Activated naive CD4-positive, alpha-beta T cell treated with anti-CD3 and anti-CD28 coated beads, Interleukin-2, amount 50 U/mL, for 24 hours (primary cell): ENCODE results near the gene RPAP2.

Experiments
- H3K27ac Mint-ChIP-seq: one replicate; pipeline ENCODE4 v1.8.0; 2021; ENCODE audit warnings: mild to moderate bottlenecking, mixed read lengths
- H3K27me3 Mint-ChIP-seq: one replicate; pipeline ENCODE4 v1.8.0; 2021; ENCODE audit warnings: mixed read lengths
- H3K36me3 Mint-ChIP-seq: one replicate; pipeline ENCODE4 v1.8.0; 2021; ENCODE audit warnings: mixed read lengths
- H3K4me1 Mint-ChIP-seq: one replicate; pipeline ENCODE4 v1.8.0; 2021; ENCODE audit warnings: mixed read lengths
- H3K4me3 Mint-ChIP-seq: one replicate; pipeline ENCODE4 v1.8.0; 2021; ENCODE audit warnings: mild to moderate bottlenecking, mixed read lengths
- H3K9me3 Mint-ChIP-seq: one replicate; pipeline ENCODE4 v1.8.0; 2021; ENCODE audit warnings: mixed read lengths

RPAP2 gene

GRCh38 chr1:92307980-92308379, 9.1 kb downstream of the RPAP2 start:
- H3K27ac Mint-ChIP-seq = no peak overlapping the region
- H3K4me3 Mint-ChIP-seq = no peak overlapping the region
- H3K36me3 Mint-ChIP-seq = peaks cover 20% of the 10 kb centered on the region
- H3K9me3 Mint-ChIP-seq = no peaks in the 10 kb centered on the region
- H3K27me3 Mint-ChIP-seq = no peaks in the 10 kb centered on the region
- peaks cover 24% of the 10 kb centered on the region for H3K4me1 Mint-ChIP-seq

- H3K27me3 Mint-ChIP-seq = no peaks in the 10 kb centered on the region
- no peak overlapping the region for H3K4me3 Mint-ChIP-seq
- no peaks in the 10 kb centered on the region for H3K9me3 Mint-ChIP-seq
- no peak overlapping the region for H3K27ac Mint-ChIP-seq
- peaks cover 42% of the 10 kb centered on the region for H3K4me1 Mint-ChIP-seq
- H3K36me3 Mint-ChIP-seq = peaks cover 16% of the 10 kb centered on the region
These were observed 11.3 kb downstream of the RPAP2 start for GRCh38 chr1:92310185-92310597.

GRCh38 chr1:92314024-92314423, 15.2 kb downstream of the RPAP2 start:
- H3K27me3 Mint-ChIP-seq = no peaks in the 10 kb centered on the region
- peak overlapping the region; percentile 16 for H3K4me3 Mint-ChIP-seq
- H3K27ac Mint-ChIP-seq = peak overlapping the region; percentile 5
- H3K4me1 Mint-ChIP-seq = peaks cover 74% of the 10 kb centered on the region
- H3K9me3 Mint-ChIP-seq = no peaks in the 10 kb centered on the region
- peaks cover 10% of the 10 kb centered on the region for H3K36me3 Mint-ChIP-seq

GRCh38 chr1:92315766-92316599, 17.1 kb downstream of the RPAP2 start:
- H3K9me3 Mint-ChIP-seq = no peaks in the 10 kb centered on the region
- peak overlapping the region; percentile 39 for H3K4me3 Mint-ChIP-seq
- H3K27ac Mint-ChIP-seq = peak overlapping the region; percentile 90
- H3K27me3 Mint-ChIP-seq = no peaks in the 10 kb centered on the region
- H3K36me3 Mint-ChIP-seq = peaks cover 17% of the 10 kb centered on the region
- peaks cover 71% of the 10 kb centered on the region for H3K4me1 Mint-ChIP-seq

GRCh38 chr1:92317836-92318493, 19.1 kb downstream of the RPAP2 start:
- Mint-ChIP-seq H3K9me3 (no peaks in the 10 kb centered on the region), H3K36me3 (peaks cover 13% of the 10 kb centered on the region)

GRCh38 chr1:92323473-92324453, 24.9 kb downstream of the RPAP2 start:
- Mint-ChIP-seq H3K27ac (peak overlapping the region; percentile 81), H3K9me3 (no peaks in the 10 kb centered on the region), H3K36me3 (peaks cover 54% of the 10 kb centered on the region), H3K27me3 (no peaks in the 10 kb centered on the region), H3K4me3 (no peak overlapping the region), H3K4me1 (peaks cover 22% of the 10 kb centered on the region)

More at GRCh38 chr1:92317836-92318493, 19.1 kb downstream of the RPAP2 start:
- peak overlapping the region; percentile 48 for H3K4me3 Mint-ChIP-seq
- peaks cover 60% of the 10 kb centered on the region for H3K4me1 Mint-ChIP-seq
- H3K27ac Mint-ChIP-seq = peak overlapping the region; percentile 66
- no peaks in the 10 kb centered on the region for H3K27me3 Mint-ChIP-seq

- no peaks in the 10 kb centered on the region for H3K27me3 Mint-ChIP-seq
- no peak overlapping the region for H3K4me3 Mint-ChIP-seq
- peaks cover 15% of the 10 kb centered on the region for H3K4me1 Mint-ChIP-seq
- no peaks in the 10 kb centered on the region for H3K9me3 Mint-ChIP-seq
- peaks cover 57% of the 10 kb centered on the region for H3K36me3 Mint-ChIP-seq
- H3K27ac Mint-ChIP-seq = no peak overlapping the region
These were observed 25.9 kb downstream of the RPAP2 start for GRCh38 chr1:92324784-92325183.

GRCh38 chr1:92326681-92327080, 27.8 kb downstream of the RPAP2 start:
- Mint-ChIP-seq H3K4me3 (no peak overlapping the region), H3K27ac (no peak overlapping the region), H3K4me1 (peaks cover 28% of the 10 kb centered on the region), H3K36me3 (peaks cover 61% of the 10 kb centered on the region), H3K27me3 (no peaks in the 10 kb centered on the region), H3K9me3 (no peaks in the 10 kb centered on the region)

GRCh38 chr1:92327794-92328193, 28.9 kb downstream of the RPAP2 start:
- H3K27ac Mint-ChIP-seq = no peak overlapping the region
- H3K9me3 Mint-ChIP-seq = no peaks in the 10 kb centered on the region
- H3K27me3 Mint-ChIP-seq = no peaks in the 10 kb centered on the region
- peaks cover 61% of the 10 kb centered on the region for H3K36me3 Mint-ChIP-seq
- peaks cover 33% of the 10 kb centered on the region for H3K4me1 Mint-ChIP-seq
- H3K4me3 Mint-ChIP-seq = no peak overlapping the region

- peaks cover 59% of the 10 kb centered on the region for H3K36me3 Mint-ChIP-seq
- no peak overlapping the region for H3K27ac Mint-ChIP-seq
- peaks cover 32% of the 10 kb centered on the region for H3K4me1 Mint-ChIP-seq
- no peak overlapping the region for H3K4me3 Mint-ChIP-seq
- no peaks in the 10 kb centered on the region for H3K9me3 Mint-ChIP-seq
- no peaks in the 10 kb centered on the region for H3K27me3 Mint-ChIP-seq
These were observed 30.7 kb downstream of the RPAP2 start for GRCh38 chr1:92329347-92330129.

GRCh38 chr1:92333668-92334067, 34.8 kb downstream of the RPAP2 start:
- H3K27me3 Mint-ChIP-seq = no peaks in the 10 kb centered on the region
- peak overlapping the region; percentile 81 for H3K4me3 Mint-ChIP-seq
- H3K27ac Mint-ChIP-seq = peak overlapping the region; percentile 92
- H3K9me3 Mint-ChIP-seq = no peaks in the 10 kb centered on the region
- H3K36me3 Mint-ChIP-seq = peaks cover 38% of the 10 kb centered on the region
- peaks cover 34% of the 10 kb centered on the region for H3K4me1 Mint-ChIP-seq

- Mint-ChIP-seq H3K4me3 (no peak overlapping the region), H3K4me1 (peaks cover 4% of the 10 kb centered on the region), H3K36me3 (peaks cover 24% of the 10 kb centered on the region), H3K27ac (no peak overlapping the region), H3K27me3 (no peaks in the 10 kb centered on the region), H3K9me3 (no peaks in the 10 kb centered on the region)
These were observed 41.3 kb downstream of the RPAP2 start for GRCh38 chr1:92340154-92340553.

- peak overlapping the region; percentile 25 for H3K27ac Mint-ChIP-seq
- H3K4me1 Mint-ChIP-seq = no peaks in the 10 kb centered on the region
- H3K36me3 Mint-ChIP-seq = peaks cover 25% of the 10 kb centered on the region
- H3K4me3 Mint-ChIP-seq = no peak overlapping the region
- no peaks in the 10 kb centered on the region for H3K9me3 Mint-ChIP-seq
- H3K27me3 Mint-ChIP-seq = no peaks in the 10 kb centered on the region
These were observed 43.5 kb downstream of the RPAP2 start for GRCh38 chr1:92342401-92342800.

- Mint-ChIP-seq H3K4me1 (peaks cover 1% of the 10 kb centered on the region), H3K27me3 (no peaks in the 10 kb centered on the region), H3K36me3 (peaks cover 25% of the 10 kb centered on the region)
These were observed 44.2 kb downstream of the RPAP2 start for GRCh38 chr1:92343061-92343460.

More at GRCh38 chr1:92343061-92343460, 44.2 kb downstream of the RPAP2 start:
- Mint-ChIP-seq H3K4me3 (no peak overlapping the region), H3K27ac (no peak overlapping the region), H3K9me3 (no peaks in the 10 kb centered on the region)
